H9 (cell line): ENCODE measurements around the gene ACTN4. TPM values are rescaled to one million over a fixed set of nuclear protein-coding genes. Genes with fewer than 3 reads are reported as not detected.

Experiments used
- DNase-seq: peaks from one replicate; pipeline ENCODE4 v3.0.0-alpha.2; 2017
- H2AFZ ChIP-seq: one replicate; pipeline ENCODE4 v1.6.1; 2013; ENCODE audit warnings: mild to moderate bottlenecking, low read length, control low read depth, moderate library complexity
- H2AK5ac ChIP-seq: 2 replicates; pipeline ENCODE4 v1.6.1; 2013; ENCODE audit warnings: low read length, control low read depth, mixed read lengths; ENCODE audit not compliant: insufficient read length
- H2BK120ac ChIP-seq: one replicate; pipeline ENCODE4 v1.6.1; 2013; ENCODE audit warnings: low read depth, mild to moderate bottlenecking, low read length, control low read depth, inconsistent platforms; ENCODE audit not compliant: poor library complexity, severe bottlenecking
- H2BK12ac ChIP-seq: 2 replicates; pipeline ENCODE4 v1.6.1; 2013; ENCODE audit warnings: low read length, control low read depth, mixed read lengths, low read depth; ENCODE audit not compliant: insufficient read length
- H2BK15ac ChIP-seq: 2 replicates; pipeline ENCODE4 v1.6.1; 2013; ENCODE audit warnings: low read depth, low read length, control low read depth
- H2BK20ac ChIP-seq: one replicate; pipeline ENCODE4 v1.6.1; 2013; ENCODE audit warnings: low read depth, mild to moderate bottlenecking, low read length, control low read depth, inconsistent platforms; ENCODE audit not compliant: poor library complexity, severe bottlenecking
- H2BK5ac ChIP-seq: 2 replicates; pipeline ENCODE4 v1.6.1; 2013; ENCODE audit warnings: low read length, control low read depth, mixed read lengths; ENCODE audit not compliant: insufficient read length
- H3K14ac ChIP-seq: 2 replicates; pipeline ENCODE4 v1.6.1; 2013; ENCODE audit warnings: low read length, control low read depth; ENCODE audit not compliant: insufficient read depth
- H3K18ac ChIP-seq: 2 replicates; pipeline ENCODE4 v1.6.1; 2013; ENCODE audit warnings: low read depth, mild to moderate bottlenecking, mixed read lengths, low read length, control low read depth; ENCODE audit not compliant: insufficient read length
- H3K23ac ChIP-seq: 2 replicates; pipeline ENCODE4 v1.6.1; 2013; ENCODE audit warnings: low read length, control low read depth, mixed read lengths, low read depth; ENCODE audit not compliant: insufficient read length
- H3K23me2 ChIP-seq: 2 replicates; pipeline ENCODE4 v1.6.1; 2013; ENCODE audit warnings: low read depth, mild to moderate bottlenecking, mixed read lengths, low read length, control low read depth; ENCODE audit not compliant: insufficient read length, poor library complexity, severe bottlenecking
- H3K27ac ChIP-seq: 2 replicates; pipeline ENCODE4 v1.5.1; 2013; ENCODE audit warnings: low read length, control low read depth, mixed read lengths, low read depth; ENCODE audit not compliant: insufficient read length
- H3K27me3 ChIP-seq: 2 replicates; pipeline ENCODE4 v1.6.1; 2013; ENCODE audit warnings: low read length, control low read depth, inconsistent platforms; ENCODE audit not compliant: insufficient read depth
- H3K4ac ChIP-seq: 2 replicates; pipeline ENCODE4 v1.6.1; 2013; ENCODE audit warnings: low read depth, mild to moderate bottlenecking, control low read depth, inconsistent platforms, low read length, moderate library complexity
- H3K4me1 ChIP-seq: 2 replicates; pipeline ENCODE4 v1.6.1; 2013; ENCODE audit warnings: low read length, control low read depth, inconsistent platforms; ENCODE audit not compliant: insufficient read depth
- H3K4me2 ChIP-seq: 2 replicates; pipeline ENCODE4 v1.6.1; 2013; ENCODE audit warnings: low read length, control low read depth, mixed read lengths; ENCODE audit not compliant: insufficient read length, insufficient read depth
- H3K56ac ChIP-seq: 2 replicates; pipeline ENCODE4 v1.6.1; 2013; ENCODE audit warnings: low read depth, mild to moderate bottlenecking, mixed read lengths, low read length, control low read depth; ENCODE audit not compliant: insufficient read length
- H3K79me1 ChIP-seq: 2 replicates; pipeline ENCODE4 v1.6.1; 2013; ENCODE audit warnings: low read depth, mild to moderate bottlenecking, moderate library complexity, low read length, control low read depth, inconsistent platforms; ENCODE audit not compliant: insufficient read depth, poor library complexity, severe bottlenecking
- H3K79me2 ChIP-seq: 2 replicates; pipeline ENCODE4 v1.6.1; 2013; ENCODE audit warnings: low read length, control low read depth, inconsistent platforms; ENCODE audit not compliant: insufficient read depth
- H3K9ac ChIP-seq: 2 replicates; pipeline ENCODE4 v1.6.1; 2013; ENCODE audit warnings: low read length, control low read depth, mixed read lengths; ENCODE audit not compliant: insufficient read length; ENCODE audit errors: extremely low read depth
- H3K9me3 ChIP-seq: one replicate; pipeline ENCODE4 v1.6.1; 2013; ENCODE audit warnings: low read depth, low read length, inconsistent platforms; ENCODE audit not compliant: control insufficient read depth
- H3T11ph ChIP-seq: one replicate; pipeline ENCODE4 v1.6.1; 2013; ENCODE audit warnings: mild to moderate bottlenecking, low read length, control low read depth, inconsistent platforms
- H4K20me1 ChIP-seq: one replicate; pipeline ENCODE4 v1.6.1; 2013; ENCODE audit not compliant: control insufficient read depth, insufficient read length, insufficient read depth
- H4K5ac ChIP-seq: 2 replicates; pipeline ENCODE4 v1.6.1; 2013; ENCODE audit warnings: low read depth, mild to moderate bottlenecking, mixed read lengths, low read length, control low read depth; ENCODE audit not compliant: insufficient read length
- H4K8ac ChIP-seq: replicated peaks from 2 replicates; pipeline ENCODE4 v1.6.1; 2013; ENCODE audit warnings: low read length, control low read depth, mixed read lengths, low read depth; ENCODE audit not compliant: insufficient read length
- H4K91ac ChIP-seq: 2 replicates; pipeline ENCODE4 v1.6.1; 2013; ENCODE audit warnings: low read depth, mild to moderate bottlenecking, moderate library complexity, mixed read lengths, low read length, control low read depth; ENCODE audit not compliant: insufficient read length
- H3K27ac Mint-ChIP-seq, 3 experiments: 2 replicates in 2 of 3; 3 replicates in 1 of 3; pipeline ENCODE4 v1.8.0; 2020 to 2021; ENCODE audit warnings: mixed read lengths in 3 of 3, mild to moderate bottlenecking in 1 of 3, moderate library complexity in 1 of 3
- H3K27me3 Mint-ChIP-seq: 2 replicates; pipeline ENCODE4 v1.8.0; 2021; ENCODE audit warnings: low read depth, mild to moderate bottlenecking, moderate library complexity, mixed read lengths
- H3K36me3 Mint-ChIP-seq, 3 experiments: 2 replicates in 2 of 3; 3 replicates in 1 of 3; pipeline ENCODE4 v1.8.0; 2020 to 2021; ENCODE audit warnings: low read depth in 3 of 3, mixed read lengths in 3 of 3; ENCODE audit not compliant: insufficient read depth in 1 of 3
- H3K4me1 Mint-ChIP-seq, 2 experiments: 2 replicates each; pipeline ENCODE4 v1.8.0; 2020; ENCODE audit warnings: mixed read lengths in 2 of 2
- H3K4me3 Mint-ChIP-seq, 2 experiments: 2 replicates in 1 of 2; 3 replicates in 1 of 2; pipeline ENCODE4 v1.8.0; 2020 to 2021; ENCODE audit warnings: mild to moderate bottlenecking in 2 of 2, mixed read lengths in 2 of 2, moderate library complexity in 1 of 2
- H3K9me3 Mint-ChIP-seq, 2 experiments: 2 replicates in 1 of 2; 3 replicates in 1 of 2; pipeline ENCODE4 v1.8.0; 2020; ENCODE audit warnings: mild to moderate bottlenecking in 2 of 2, mixed read lengths in 2 of 2, moderate library complexity in 1 of 2
- CTCF ChIP-seq: fragments of 200-600 bp; sonication (generic); conservative IDR thresholded peaks from 3 replicates; pipeline ENCODE4 v1.8.0; 2021; ENCODE audit warnings: antibody characterized with exemption, mild to moderate bottlenecking
- WGBS: extraction: QIAGEN DNeasy Blood & Tissue Kit; methylation state at CpG from one replicate; pipeline ENCODE4 v1.1.7; 2013; ENCODE audit warnings: missing lambda C conversion rate, low lambda C conversion rate, mixed read lengths; ENCODE audit not compliant: insufficient read length; ENCODE audit errors: extremely low coverage; 5-methylcytosine and 5-hydroxymethylcytosine counted together
- total RNA-seq: library from RNA; stranded (reverse); gene quantifications from 2 replicates; pipeline ENCODE4 v1.2.1, GENCODE V29; 2021

Gene ACTN4
- total RNA-seq, 1 experiment from 2014 or later, result 369 TPM

GRCh38 chr19:38714354-38714778 lies 66.9 kb downstream of the ACTN4 start:
- no peak overlapping the region for H3K9ac ChIP-seq
- H3T11ph ChIP-seq, result no peak overlapping the region
- H2BK20ac ChIP-seq, result no peak overlapping the region
- no peaks in the 10 kb centered on the region for H3K9me3 Mint-ChIP-seq
- no peaks in the 10 kb centered on the region for H3K4me1 ChIP-seq
- H3K36me3 Mint-ChIP-seq, result peaks cover 35 to 77% (median 73%) of the 10 kb centered on the region in 3 experiments; a peak in 6 of 7 replicates
- H2BK15ac ChIP-seq, result no peak overlapping the region
- no peak overlapping the region for H2BK12ac ChIP-seq
- no peaks in the 10 kb centered on the region for H4K20me1 ChIP-seq
- no peak for DNase-seq
- no peak overlapping the region for H3K14ac ChIP-seq
- no peak overlapping the region for H3K4ac ChIP-seq
- no peak overlapping the region for H2AFZ ChIP-seq
- no peaks in the 10 kb centered on the region for H3K27me3 ChIP-seq
- H3K56ac ChIP-seq, result no peak overlapping the region
- no peak overlapping the region for H4K5ac ChIP-seq
- H3K4me1 Mint-ChIP-seq, result peaks cover 0 to 4% of the 10 kb centered on the region in 2 experiments; a peak in 1 of 4 replicates
- H3K27me3 Mint-ChIP-seq, result no peaks in the 10 kb centered on the region
- H3K79me2 ChIP-seq, result no peaks in the 10 kb centered on the region
- H3K23me2 ChIP-seq, result no peaks in the 10 kb centered on the region
- H4K8ac ChIP-seq, result no peak overlapping the region
- WGBS, result no CpG with 5 or more reads among the region's 14 CpGs
- no peak overlapping the region for H2BK5ac ChIP-seq
- no peak overlapping the region for H4K91ac ChIP-seq
- no peak overlapping the region for H3K18ac ChIP-seq
- H3K23ac ChIP-seq, result no peak overlapping the region
- H3K27ac ChIP-seq, result no peak overlapping the region
- H3K9me3 ChIP-seq, result no peaks in the 10 kb centered on the region
- no peak overlapping the region for H3K4me2 ChIP-seq
- H3K27ac Mint-ChIP-seq, result no peak overlapping the region
- TF ChIP-seq CTCF, result no peak
- no peak overlapping the region for H3K4me3 Mint-ChIP-seq
- H2BK120ac ChIP-seq, result no peak overlapping the region
- H2AK5ac ChIP-seq, result no peak overlapping the region
- H3K79me1 ChIP-seq, result no peaks in the 10 kb centered on the region
